ENCODE results near the gene GALNTL6.

GALNTL6 gene

GRCh38 chr4:172813359-172813923 lies 1000.2 kb downstream of the GALNTL6 start:
- no peak for DNase-seq (ENCODE audit: low spot score)

DNA sequence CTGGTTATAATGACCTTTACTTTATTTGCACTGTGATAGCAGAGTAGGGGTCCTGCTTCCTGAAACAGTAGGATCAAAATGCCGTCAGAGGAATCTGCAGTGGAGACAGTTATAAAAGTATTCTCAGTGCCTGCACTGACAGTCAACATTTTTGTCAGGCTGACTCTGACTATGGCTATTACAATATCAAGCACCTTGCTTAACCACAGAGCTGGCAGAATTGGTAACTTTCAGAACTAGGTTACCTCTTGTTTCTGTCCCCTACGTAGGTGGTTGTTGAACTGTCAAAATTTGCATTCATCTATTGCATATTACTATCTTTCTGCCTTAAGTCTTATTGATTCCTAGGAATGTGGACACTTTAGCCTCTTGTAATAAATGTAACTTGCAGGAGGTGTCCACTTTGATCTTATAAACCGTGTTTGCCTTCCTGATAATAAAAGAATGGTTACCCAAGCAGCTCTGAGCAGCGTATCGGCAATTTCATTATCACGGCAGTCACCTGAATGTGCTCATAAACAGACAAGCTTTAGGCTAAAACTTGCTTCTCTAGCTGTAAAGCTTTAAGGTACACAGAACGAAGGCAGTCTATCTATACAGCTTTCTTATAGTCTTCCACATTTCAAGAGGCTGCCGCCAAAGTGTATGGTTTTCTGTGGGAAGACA lies 1002.4 kb downstream of the GALNTL6 start:
- DNase-seq (ENCODE audit: low spot score): no peak

- DNase-seq (ENCODE audit: low spot score): no peak
These were observed 1005.7 kb downstream of the GALNTL6 start for GRCh38 chr4:172818901-172819300.

- DNase-seq (ENCODE audit: low spot score): no peak
These were observed 1006.1 kb downstream of the GALNTL6 start for GRCh38 chr4:172819353-172819752.

- DNase-seq (ENCODE audit: low spot score): no peak
These were observed 1009.1 kb downstream of the GALNTL6 start for GRCh38 chr4:172822331-172822730.

GRCh38 chr4:172826346-172826745 lies 1013.1 kb downstream of the GALNTL6 start:
- DNase-seq (ENCODE audit: low spot score): no peak

GRCh38 chr4:172826861-172827260 lies 1013.7 kb downstream of the GALNTL6 start:
- DNase-seq (ENCODE audit: low spot score): no peak

DNA sequence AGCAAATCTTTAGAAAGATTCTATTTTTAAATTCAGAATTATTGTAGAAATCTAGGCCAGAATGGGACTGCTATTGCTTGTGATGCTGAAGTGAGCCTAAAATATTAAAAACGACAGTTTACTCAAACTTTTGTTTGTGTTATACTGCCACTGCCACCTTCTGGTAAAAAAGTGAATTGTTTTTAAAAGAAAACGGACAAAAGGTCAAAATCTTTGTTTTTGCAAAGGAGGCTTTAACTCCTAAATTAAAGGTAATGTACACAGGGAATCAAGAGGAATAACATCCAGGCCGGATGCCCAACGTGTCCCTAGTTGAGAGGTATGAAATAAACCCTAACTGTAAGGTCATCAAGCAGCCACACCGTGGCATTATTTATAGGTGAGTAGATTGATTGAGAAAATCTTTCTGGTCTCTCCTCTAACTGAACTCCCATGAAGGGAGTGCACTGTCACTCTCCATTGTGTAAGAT lies 1017.1 kb downstream of the GALNTL6 start:
- peak; percentile 3 for DNase-seq (ENCODE audit: low spot score)

GRCh38 chr4:172836661-172837060 lies 1023.5 kb downstream of the GALNTL6 start:
- no peak for DNase-seq (ENCODE audit: low spot score)

DNA sequence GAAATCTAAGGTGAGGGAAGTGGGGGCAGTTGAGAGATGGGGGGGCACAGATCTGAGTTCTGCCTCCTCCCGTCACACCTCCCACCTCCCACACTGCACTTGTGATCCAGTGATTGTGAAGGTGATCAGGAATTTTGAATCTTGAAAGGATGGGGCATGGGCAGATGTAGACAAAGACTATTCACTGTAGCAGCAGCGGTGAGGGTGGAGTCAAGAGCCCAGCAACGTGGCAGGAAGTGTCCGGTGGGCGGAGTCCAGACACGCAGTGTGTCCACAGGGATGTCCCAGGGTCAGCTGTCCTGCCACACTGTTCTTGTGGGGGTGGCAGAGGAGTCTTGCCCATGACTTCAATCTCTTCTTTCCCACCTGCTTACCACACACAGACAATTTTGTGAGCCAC lies 1024.9 kb downstream of the GALNTL6 start:
- no peak for DNase-seq (ENCODE audit: low spot score)

GRCh38 chr4:172838943-172839342 lies 1025.7 kb downstream of the GALNTL6 start:
- DNase-seq (ENCODE audit: low spot score): no peak

- DNase-seq (ENCODE audit: low spot score): no peak
These were observed 1029.6 kb downstream of the GALNTL6 start for GRCh38 chr4:172842779-172843178.

- DNase-seq (ENCODE audit: low spot score): no peak
These were observed 1030.0 kb downstream of the GALNTL6 start for GRCh38 chr4:172843192-172843591.

- DNase-seq (ENCODE audit: low spot score): no peak
These were observed 1031.4 kb downstream of the GALNTL6 start for GRCh38 chr4:172844556-172844955.

- DNase-seq (ENCODE audit: low spot score): no peak
These were observed 1032.1 kb downstream of the GALNTL6 start for GRCh38 chr4:172845281-172845680.

GRCh38 chr4:172850838-172851237 lies 1037.6 kb downstream of the GALNTL6 start:
- no peak for DNase-seq (ENCODE audit: low spot score)

- DNase-seq (ENCODE audit: low spot score): no peak
These were observed 1038.3 kb downstream of the GALNTL6 start for GRCh38 chr4:172851534-172851933.

DNA sequence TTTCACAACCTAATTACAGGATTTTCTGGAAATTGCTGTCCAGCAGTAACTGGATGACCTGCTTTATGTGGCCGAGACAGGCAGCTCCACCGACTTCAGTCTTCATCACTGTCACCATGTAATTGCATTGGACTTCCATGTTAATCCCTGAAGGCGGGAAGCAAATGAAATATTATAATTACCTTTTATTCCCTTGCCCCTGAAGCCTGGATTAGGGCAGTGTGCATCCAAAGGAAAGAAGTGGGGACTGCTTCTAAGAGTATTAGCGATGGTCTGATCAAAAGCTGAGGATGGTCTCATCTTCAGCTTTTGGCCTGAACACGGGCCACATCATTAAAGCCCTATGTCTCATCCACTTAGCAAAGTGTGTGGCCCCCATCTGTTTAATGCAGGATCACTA lies 1043.8 kb downstream of the GALNTL6 start:
- no peak for DNase-seq (ENCODE audit: low spot score)

DNA sequence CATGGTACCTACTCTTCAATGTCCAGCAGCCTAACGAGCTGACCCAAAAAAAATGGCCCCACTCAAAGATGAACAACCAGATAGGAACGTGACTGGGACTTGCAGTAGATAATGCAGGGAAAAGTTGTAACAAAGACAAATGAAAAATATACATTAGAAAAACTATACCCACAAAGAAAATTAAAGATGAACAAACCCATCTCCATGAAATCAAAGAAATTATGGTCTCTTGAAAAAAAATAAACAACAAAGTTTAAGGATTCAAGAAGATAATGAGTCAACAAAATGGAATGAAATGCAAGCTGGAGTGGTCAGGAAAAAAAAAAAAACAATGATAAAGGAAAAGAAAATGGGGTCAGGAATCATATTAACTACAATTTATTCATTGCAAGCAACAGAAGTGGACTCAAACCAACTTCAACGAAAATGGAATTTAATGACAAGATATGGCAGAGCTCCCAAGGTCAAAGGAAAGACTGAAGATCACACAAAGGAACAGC lies 1045.6 kb downstream of the GALNTL6 start:
- DNase-seq (ENCODE audit: low spot score): no peak

GRCh38 chr4:172865103-172865502 lies 1051.9 kb downstream of the GALNTL6 start:
- DNase-seq (ENCODE audit: low spot score): no peak

- no peak for DNase-seq (ENCODE audit: low spot score)
These were observed 1052.4 kb downstream of the GALNTL6 start for GRCh38 chr4:172865531-172866127.

DNA sequence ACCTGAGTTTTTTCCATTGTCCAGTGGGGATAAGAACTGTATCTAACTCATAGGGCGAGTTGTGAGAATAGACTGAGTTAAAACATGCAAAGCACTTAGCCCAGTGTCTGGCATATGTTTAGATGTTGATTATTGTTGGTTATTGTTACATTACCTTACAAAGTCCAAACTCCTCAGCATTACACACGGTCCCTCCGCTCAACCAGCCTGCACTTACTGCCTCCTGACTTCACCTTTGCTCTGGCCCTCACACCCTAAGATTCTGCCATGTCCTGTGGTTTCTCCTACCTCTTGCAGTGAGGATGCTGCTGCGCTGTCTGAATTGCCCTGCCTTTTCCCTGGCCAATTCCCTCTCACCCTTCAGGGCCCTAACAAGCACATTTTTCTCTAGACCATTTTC lies 1053.2 kb downstream of the GALNTL6 start:
- DNase-seq (ENCODE audit: low spot score): no peak

DNA sequence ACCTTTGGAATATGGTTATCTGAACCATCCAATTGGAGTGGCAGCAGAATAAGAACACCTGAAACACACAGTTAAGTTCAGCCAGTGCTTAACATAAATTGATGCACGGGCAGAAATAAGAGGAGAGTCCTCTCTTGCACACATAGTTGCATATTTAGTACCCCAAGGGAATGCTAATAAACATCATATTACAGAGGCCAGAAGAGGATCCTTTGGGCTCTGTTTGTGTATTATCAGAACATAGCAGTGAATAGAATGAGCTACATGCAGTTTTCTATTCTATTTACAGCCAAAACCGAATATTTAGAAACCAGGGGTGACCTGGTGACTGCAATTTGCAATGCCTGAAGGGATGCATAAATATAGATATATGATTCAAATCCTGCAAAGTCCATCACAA lies 1054.6 kb downstream of the GALNTL6 start:
- no peak for DNase-seq (ENCODE audit: low spot score)
